Ishikawa (cell line): Measurements from ENCODE around the gene PKMYT1.

ENCODE experiments used
- CEBPB ChIP-seq: IDR thresholded peaks from 2 replicates; pipeline ENCODE4 v1.6.1; 2012
- CREB1 ChIP-seq: IDR thresholded peaks from 2 replicates; pipeline ENCODE4 v1.6.1; 2012; ENCODE audit warnings: low read depth
- EGR1 ChIP-seq: IDR thresholded peaks from 2 replicates; pipeline ENCODE4 v1.6.1; 2012
- EP300 ChIP-seq: IDR thresholded peaks from 2 replicates; pipeline ENCODE4 v1.6.1; 2012; ENCODE audit warnings: borderline replicate concordance
- FOXM1 ChIP-seq: IDR thresholded peaks from 2 replicates; pipeline ENCODE4 v1.6.1; 2012; ENCODE audit warnings: low read depth, borderline replicate concordance
- MAX ChIP-seq: IDR thresholded peaks from 2 replicates; pipeline ENCODE4 v1.6.1; 2012
- NFIC ChIP-seq: IDR thresholded peaks from 2 replicates; pipeline ENCODE4 v1.6.1; 2012
- RAD21 ChIP-seq: IDR thresholded peaks from 2 replicates; pipeline ENCODE4 v1.6.1; 2012; ENCODE audit warnings: low read depth
- REST ChIP-seq: IDR thresholded peaks from 2 replicates; pipeline ENCODE4 v1.6.1; 2012; ENCODE audit warnings: low read depth, mild to moderate bottlenecking
- TAF1 ChIP-seq: IDR thresholded peaks from 2 replicates; pipeline ENCODE4 v1.6.1; 2012; ENCODE audit warnings: low read depth, mild to moderate bottlenecking
- USF1 ChIP-seq: IDR thresholded peaks from 2 replicates; pipeline ENCODE4 v1.6.1; 2012
- ZBTB7A ChIP-seq: IDR thresholded peaks from 2 replicates; pipeline ENCODE4 v1.6.1; 2012; ENCODE audit warnings: low read depth

GRCh38 chr16:2953706-2954627, 26.3 kb downstream of the PKMYT1 start:
- TF ChIP-seq EGR1 (no peak), CEBPB (no peak), USF1 (no peak), MAX (no peak), ZBTB7A (no peak), FOXM1 (no peak), REST (no peak), NFIC (no peak), CREB1 (no peak), TAF1 (no peak), EP300 (no peak), RAD21 (no peak)
